SK-N-SH treated with all-trans-retinoic acid at 6 μM for 48 hours (cell line): ENCODE measurements around the gene SH3D19.

Source experiments
- BACH2 ChIP-seq: fragments of 250-450 bp; sonication (Bioruptor Pico); IDR thresholded peaks from 2 replicates; pipeline ENCODE4 v1.9.0; 2021; ENCODE audit warnings: mild to moderate bottlenecking, borderline replicate concordance
- TSHZ2 ChIP-seq: fragments of 250-450 bp; sonication (Bioruptor Pico); IDR thresholded peaks from 2 replicates; pipeline ENCODE4 v1.5.0; 2020; ENCODE audit warnings: mild to moderate bottlenecking, moderate library complexity
- ZC3H10 ChIP-seq: fragments of 250-450 bp; sonication (Bioruptor Pico); IDR thresholded peaks from 2 replicates; pipeline ENCODE4 v1.5.1; 2021; ENCODE audit warnings: mild to moderate bottlenecking, moderate library complexity
- ZFP3 ChIP-seq: fragments of 250-450 bp; sonication (Bioruptor Pico); IDR thresholded peaks from 2 replicates; pipeline ENCODE4 v1.5.0; 2020; ENCODE audit warnings: mild to moderate bottlenecking, moderate library complexity
- ZFP30 ChIP-seq: fragments of 450-650 bp; formaldehyde crosslinking; IDR thresholded peaks from 2 replicates; pipeline ENCODE4 v1.5.0; 2022; ENCODE audit warnings: mild to moderate bottlenecking, moderate library complexity
- ZNF70 ChIP-seq: fragments of 450-650 bp; formaldehyde crosslinking; IDR thresholded peaks from 2 replicates; pipeline ENCODE4 v1.5.0; 2020; ENCODE audit warnings: mild to moderate bottlenecking, moderate library complexity

- TF ChIP-seq ZNF70 (CRISPR knock-in tag) (no peak), ZFP3 (CRISPR knock-in tag) (no peak), ZFP30 (CRISPR knock-in tag) (no peak), TSHZ2 (CRISPR knock-in tag) (no peak), ZC3H10 (no peak), BACH2 (CRISPR knock-in tag) (no peak)
These were observed 158.8 kb downstream of the SH3D19 start for GRCh38 chr4:151166636-151167035.
